Right lobe of liver (tissue), 6 donors: Measurements from ENCODE around the gene GPR15LG. TPM values are rescaled to one million over a fixed set of nuclear protein-coding genes. Genes with fewer than 3 reads are reported as not detected.

ENCODE experiments used
- ATAC-seq, 4 donors: fragments of 200-7000 bp; cut with Tn5 transposase; one replicate each; pipeline ENCODE4 v1.9.1; 2020; ENCODE audit warnings: mild to moderate bottlenecking in 4 of 4, moderate library complexity in 4 of 4
- DNase-seq, 3 donors: peaks; one replicate each; pipeline ENCODE4 v3.0.0-alpha.2; 2020
- H3K27ac ChIP-seq, 3 donors: fragments of 200-600 bp; one replicate each; pipeline ENCODE4 v1.8.0; 2022
- H3K27me3 ChIP-seq, 2 donors: fragments of 200-600 bp; one replicate each; pipeline ENCODE4 v1.8.0; 2022
- H3K36me3 ChIP-seq, 4 donors: fragments of 200-600 bp; sonication (generic) in 1 of 4; one replicate each; pipeline versions ENCODE4 v1.5.1 to v1.8.0; 2017 to 2022; ENCODE audit warnings: control low read depth in 1 of 4
- H3K4me1 ChIP-seq, 4 donors: fragments of 200-600 bp; sonication (generic) in 1 of 4; one replicate each; pipeline versions ENCODE4 v1.5.1 to v1.8.0; 2017 to 2022; ENCODE audit warnings: control low read depth in 1 of 4
- H3K4me3 ChIP-seq, 3 donors: fragments of 200-600 bp; one replicate each; pipeline ENCODE4 v1.8.0; 2022
- H3K9me3 ChIP-seq, 4 donors: fragments of 200-600 bp; sonication (generic) in 1 of 4; one replicate each; pipeline versions ENCODE4 v1.5.1 to v1.8.0; 2017 to 2022; ENCODE audit warnings: control low read depth in 1 of 4
- POLR2A ChIP-seq: fragments of 450-650 bp; IDR thresholded peaks from one replicate; pipeline ENCODE4 v1.6.1; 2017; ENCODE audit warnings: antibody characterized with exemption, mild to moderate bottlenecking
- WGBS: methylation state at CpG from one replicate; pipeline ENCODE4 v1.1.6; 2018; ENCODE audit warnings: low coverage, low lambda C conversion rate; ENCODE audit not compliant: insufficient coverage; ENCODE audit errors: missing lambda C conversion rate; 5-methylcytosine and 5-hydroxymethylcytosine counted together
- intact Hi-C, 2 donors: fragments of 100-400 bp; cut with DNase I; formaldehyde crosslinking; loops; one replicate each; pipeline versions ENCODE4 v1.11.2 to v1.14.1; 2022
- total RNA-seq, 6 experiments: library from RNA; depleted of rRNA in 2 of 6; stranded (reverse); fragments of >200 nt in 2 of 6; fragmentation: NEBNext Ultra II Directional in 3 of 6; extraction: Animal tissue kit (Norgen Biotek cat#: 25700) in 3 of 6; gene quantifications; one replicate each; pipeline versions ENCODE4 v1.1.0 to v1.2.4, GENCODE V29; 2016 to 2023
- TF ChIP-seq, protein P1 (sequence below), 4 donors: fragments of 200-600 bp in 3 of 4; fragments of 450-650 bp in 1 of 4; IDR thresholded peaks; one replicate each; pipeline versions ENCODE4 v1.5.1 to v1.8.0; 2016 to 2022; ENCODE audit warnings: antibody characterized with exemption in 4 of 4, mild to moderate bottlenecking in 2 of 4
- donor health status: DM: no; HTN: yes; CAD: no.
- donor health status: DM: no; HTN: no; CAD: no.
- donor health status: DM: no; HTN: no; CAD: no.
- donor health status: DM: no; HTN: yes; CAD: no.
- donor health status: DM: no; HTN: yes; CAD: no.

Gene GPR15LG
- total RNA-seq, 6 experiments from 2014 or later = not detected

DNA sequence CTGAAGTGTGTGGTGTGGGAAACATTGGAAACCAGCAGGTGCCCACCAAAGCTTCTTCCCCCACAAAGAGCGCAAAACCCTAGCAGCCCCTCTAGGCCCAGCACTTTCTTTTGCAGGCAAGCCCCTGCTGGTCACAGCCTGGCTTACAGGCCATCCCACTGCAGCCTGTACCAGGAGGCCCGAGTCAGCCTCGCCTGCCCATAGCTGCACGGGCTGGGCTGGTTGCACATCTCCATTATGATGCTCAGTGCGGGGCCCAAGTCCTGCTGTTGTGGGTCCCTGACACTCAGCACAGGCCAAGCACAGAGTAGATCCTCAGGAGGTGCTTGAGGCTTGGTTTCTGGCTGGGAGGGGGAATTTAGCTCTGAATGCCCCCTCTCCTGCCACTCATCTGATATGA lies 28.7 kb downstream of the GPR15LG start:
- Histone ChIP-seq H3K9me3 (no peaks in the 10 kb centered on the region), H3K4me1 (no peaks in the 10 kb centered on the region), H3K36me3 (no peaks in the 10 kb centered on the region), H3K27ac (no peak overlapping the region), H3K27me3 (no peaks in the 10 kb centered on the region), H3K4me3 (no peak overlapping the region)
- 80% methylated on average over 3 of the region's 5 CpGs for WGBS
- ATAC-seq (no peak), DNase-seq (no peak)
- intact Hi-C loops = no loop called here
- no peak for TF ChIP-seq POLR2A
- TF ChIP-seq, protein P1, sequence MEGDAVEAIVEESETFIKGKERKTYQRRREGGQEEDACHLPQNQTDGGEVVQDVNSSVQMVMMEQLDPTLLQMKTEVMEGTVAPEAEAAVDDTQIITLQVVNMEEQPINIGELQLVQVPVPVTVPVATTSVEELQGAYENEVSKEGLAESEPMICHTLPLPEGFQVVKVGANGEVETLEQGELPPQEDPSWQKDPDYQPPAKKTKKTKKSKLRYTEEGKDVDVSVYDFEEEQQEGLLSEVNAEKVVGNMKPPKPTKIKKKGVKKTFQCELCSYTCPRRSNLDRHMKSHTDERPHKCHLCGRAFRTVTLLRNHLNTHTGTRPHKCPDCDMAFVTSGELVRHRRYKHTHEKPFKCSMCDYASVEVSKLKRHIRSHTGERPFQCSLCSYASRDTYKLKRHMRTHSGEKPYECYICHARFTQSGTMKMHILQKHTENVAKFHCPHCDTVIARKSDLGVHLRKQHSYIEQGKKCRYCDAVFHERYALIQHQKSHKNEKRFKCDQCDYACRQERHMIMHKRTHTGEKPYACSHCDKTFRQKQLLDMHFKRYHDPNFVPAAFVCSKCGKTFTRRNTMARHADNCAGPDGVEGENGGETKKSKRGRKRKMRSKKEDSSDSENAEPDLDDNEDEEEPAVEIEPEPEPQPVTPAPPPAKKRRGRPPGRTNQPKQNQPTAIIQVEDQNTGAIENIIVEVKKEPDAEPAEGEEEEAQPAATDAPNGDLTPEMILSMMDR (IDR thresholded peaks at IDR 0.05) = no peak

DNA sequence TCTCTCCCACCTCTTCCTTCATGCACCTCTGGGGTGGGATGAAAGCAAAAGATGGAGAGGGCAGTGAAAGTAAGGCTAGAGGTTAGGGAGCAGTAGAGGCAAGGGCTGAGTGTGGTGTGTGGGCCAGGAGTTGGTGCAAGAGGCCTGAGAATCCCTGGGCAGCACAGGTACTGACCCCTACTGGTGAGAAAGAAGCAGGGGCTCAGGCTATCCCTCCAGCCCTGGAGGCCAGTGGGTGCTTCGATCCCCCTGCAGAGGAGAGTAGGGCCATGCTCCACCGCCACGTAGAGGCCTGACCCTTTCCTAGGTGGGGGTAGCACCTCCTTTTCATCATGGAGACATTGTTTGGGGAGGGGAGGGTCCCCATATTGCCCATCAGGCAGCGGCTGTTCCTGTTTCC lies 30.5 kb downstream of the GPR15LG start:
- Histone ChIP-seq H3K27me3 (no peaks in the 10 kb centered on the region), H3K4me1 (no peaks in the 10 kb centered on the region), H3K27ac (no peak overlapping the region), H3K36me3 (no peaks in the 10 kb centered on the region), H3K4me3 (no peak overlapping the region), H3K9me3 (no peaks in the 10 kb centered on the region)
- no peak for TF ChIP-seq POLR2A
- TF ChIP-seq, protein P1 (IDR thresholded peaks at IDR 0.05) = peak in 1 of 4 donors; percentile 29
- intact Hi-C loops = no loop called here
- ATAC-seq (peak in 3 of 4 donors; percentile 18 to 20 (median 19)), DNase-seq (no peak)
- no CpG with 5 or more reads among the region's 4 CpGs for WGBS

DNA sequence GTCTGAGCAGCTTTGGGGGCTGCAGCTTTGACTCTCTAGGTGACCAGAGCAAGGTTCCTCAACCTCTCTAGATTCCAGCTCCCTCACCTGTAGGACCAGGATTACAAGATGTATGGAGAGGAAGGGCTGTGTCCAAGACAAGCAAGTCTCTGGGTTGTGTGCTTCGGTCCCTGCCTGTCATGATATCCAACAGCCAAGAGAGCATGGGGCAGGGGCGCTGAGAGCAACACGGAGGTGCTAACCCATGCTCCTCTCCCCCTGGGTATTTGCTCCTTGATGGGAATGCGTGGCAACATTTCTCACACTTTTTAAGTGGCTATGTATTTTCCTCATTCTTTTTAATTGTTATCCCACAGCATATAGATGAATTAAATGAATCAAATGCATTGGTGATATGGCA lies 31.0 kb downstream of the GPR15LG start:
- WGBS = 85% methylated on average over 4 of the region's 4 CpGs
- DNase-seq (no peak), ATAC-seq (no peak)
- Histone ChIP-seq H3K9me3 (no peaks in the 10 kb centered on the region), H3K4me1 (no peaks in the 10 kb centered on the region), H3K36me3 (no peaks in the 10 kb centered on the region), H3K27me3 (no peaks in the 10 kb centered on the region), H3K27ac (no peak overlapping the region), H3K4me3 (no peak overlapping the region)
- TF ChIP-seq POLR2A = no peak
- TF ChIP-seq, protein P1 (IDR thresholded peaks at IDR 0.05) = no peak
- intact Hi-C loops = no loop called here

DNA sequence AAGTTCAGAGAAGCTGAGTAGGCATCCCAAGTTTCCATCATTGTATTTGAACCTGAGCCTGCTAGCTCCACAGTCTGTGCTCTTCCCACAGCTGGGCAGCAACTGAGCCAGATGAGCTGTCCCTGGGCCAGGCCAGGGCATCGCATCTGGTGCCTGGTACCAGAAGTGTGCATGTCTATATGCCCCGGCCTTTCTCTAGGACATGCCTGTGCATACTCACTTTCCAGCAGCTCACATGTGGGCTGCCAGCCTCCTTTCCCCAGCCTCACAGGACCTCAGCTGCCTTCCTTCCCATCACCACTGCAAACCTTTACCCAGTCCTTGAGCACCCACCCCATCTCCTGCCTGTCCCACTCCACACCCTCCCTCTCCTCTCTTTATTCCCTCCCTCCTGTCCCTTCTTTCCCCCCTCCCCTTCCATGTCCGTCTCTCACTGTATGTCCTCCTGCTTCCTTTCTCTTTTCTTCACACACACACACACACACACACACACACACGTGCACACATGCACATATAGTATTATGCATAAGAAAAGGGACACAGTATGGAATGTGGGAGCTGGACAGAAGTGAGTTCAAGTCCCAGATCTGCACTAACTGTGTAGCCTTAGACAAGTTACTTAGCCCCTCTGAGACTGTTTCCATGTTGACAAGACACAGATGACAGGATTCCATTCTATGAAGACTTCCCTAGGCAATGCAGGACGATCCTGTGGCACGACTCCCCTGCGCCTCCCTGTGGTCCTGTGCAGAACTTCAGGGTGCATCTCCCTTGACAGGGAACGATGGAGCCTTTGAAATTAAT lies 31.6 kb downstream of the GPR15LG start:
- Histone ChIP-seq H3K27me3 (no peaks in the 10 kb centered on the region), H3K4me3 (no peak overlapping the region), H3K36me3 (no peaks in the 10 kb centered on the region), H3K27ac (no peak overlapping the region), H3K9me3 (no peaks in the 10 kb centered on the region), H3K4me1 (no peaks in the 10 kb centered on the region)
- WGBS = 26% methylated on average over 7 of the region's 8 CpGs
- intact Hi-C loops = no loop called here
- TF ChIP-seq POLR2A = no peak
- TF ChIP-seq, protein P1 (IDR thresholded peaks at IDR 0.05) = peak; percentile 30 to 54 (median 41)
- ATAC-seq (peak; percentile 50 to 80 (median 69)), DNase-seq (peak in 1 of 3 donors; percentile 45)
